SHP77 treated with DMSO at 0.1 percent for 48 hours (cell line): ENCODE measurements around the gene PPP6C.
"Not testable (repeated sequence)": the region's sequence is repeated elsewhere in the genome, so short reads cannot be mapped to it uniquely, and the experiment has no call there.

Experiments used
- DNase-seq: peaks from one replicate; lab custom pipeline; 2025; lab: John Stamatoyannopoulos, UW

PPP6C gene

DNA sequence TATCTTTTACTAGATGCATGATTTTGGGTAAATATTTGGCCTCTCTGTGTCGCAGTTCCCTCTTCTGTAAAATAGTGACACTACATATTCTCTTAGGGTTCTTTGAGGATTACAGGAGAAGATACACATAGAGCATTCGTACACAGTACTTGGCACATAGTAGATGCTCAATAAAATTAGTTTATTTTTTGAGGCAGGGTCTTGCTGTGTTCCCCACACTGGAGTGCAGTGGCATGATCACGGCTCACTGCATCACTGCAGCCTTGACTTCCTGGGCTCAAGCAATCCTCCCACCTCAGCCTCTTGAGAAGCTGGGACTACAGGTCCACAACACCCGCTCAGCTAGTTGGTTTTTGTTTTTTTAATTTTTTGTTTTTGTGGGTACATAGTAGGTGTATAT lies 47.9 kb downstream of the PPP6C start:
- DNase-seq = no peak

DNA sequence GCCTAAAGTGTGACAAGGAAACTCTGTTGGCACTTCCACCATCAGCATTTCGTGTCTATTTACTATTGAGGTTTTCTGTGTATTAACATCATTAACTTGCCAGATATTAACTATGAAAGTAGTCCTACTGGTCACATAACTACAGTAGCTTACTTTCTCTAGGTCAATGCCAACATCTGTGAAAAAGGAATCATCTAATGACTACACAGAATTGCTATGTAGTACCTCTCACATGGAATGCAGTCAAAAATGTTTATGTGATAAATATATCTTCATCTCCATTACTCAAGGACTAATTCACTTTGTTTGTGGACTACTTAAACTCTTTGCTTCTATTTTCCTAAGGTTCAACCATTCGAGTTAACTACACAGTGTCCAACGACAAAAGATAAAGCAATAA lies 48.4 kb downstream of the PPP6C start:
- no peak for DNase-seq

DNA sequence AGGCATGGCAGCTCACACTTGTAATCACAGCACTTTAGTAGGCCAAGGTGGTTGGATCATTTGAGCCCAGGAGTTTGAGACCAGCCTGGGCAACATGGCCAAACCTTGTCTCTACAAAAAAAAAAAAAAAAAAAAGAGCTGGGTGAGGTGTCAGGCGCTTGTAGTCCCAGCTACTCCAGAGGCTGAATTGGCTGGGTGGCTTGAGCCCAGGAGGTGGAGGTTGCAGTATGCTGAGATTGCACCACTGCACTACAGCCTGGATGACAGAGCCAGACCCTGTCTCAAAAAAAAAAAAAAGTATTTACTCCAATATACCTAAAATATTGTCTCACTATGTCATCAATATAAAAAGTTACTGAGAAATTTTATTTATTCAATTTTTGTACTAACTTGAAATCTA lies 49.0 kb downstream of the PPP6C start:
- DNase-seq = no peak

DNA sequence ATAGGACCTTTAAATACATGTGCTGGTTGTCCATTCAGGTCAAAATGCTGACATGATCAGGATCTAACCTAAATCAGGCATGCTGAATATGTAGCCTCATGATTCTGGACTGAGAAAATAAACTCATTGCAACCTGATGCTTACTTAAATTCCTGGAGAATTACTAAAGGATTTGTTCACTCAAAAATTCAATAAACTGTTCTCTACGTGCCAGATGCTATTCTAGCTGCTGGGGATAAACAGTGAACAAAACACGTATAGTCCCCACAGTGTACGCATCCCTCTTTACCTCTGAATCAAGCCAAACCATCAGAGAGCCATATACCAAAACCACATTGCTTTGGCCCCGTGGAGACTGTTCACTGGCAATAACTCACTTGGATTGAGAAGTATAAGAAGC lies 52.4 kb downstream of the PPP6C start:
- DNase-seq = no peak

DNA sequence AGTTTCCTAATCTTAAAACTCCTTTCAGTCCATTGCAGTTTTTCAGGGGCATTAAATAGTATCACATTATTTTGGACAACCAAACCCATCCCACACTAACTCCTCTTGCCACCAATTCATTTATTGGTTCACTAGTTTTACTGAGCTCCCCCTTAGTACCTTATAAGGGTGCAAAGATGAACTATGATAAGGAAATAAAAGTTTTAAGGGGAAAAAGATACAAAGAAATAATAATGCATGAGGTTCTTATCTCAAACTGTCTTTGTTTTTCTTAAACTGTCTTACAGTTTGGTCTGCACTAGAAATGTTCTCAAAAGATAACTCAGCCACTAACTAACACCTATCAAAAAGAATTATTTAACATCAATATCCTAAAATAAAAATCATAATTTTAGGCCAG lies 54.6 kb downstream of the PPP6C start:
- DNase-seq = no peak

DNA sequence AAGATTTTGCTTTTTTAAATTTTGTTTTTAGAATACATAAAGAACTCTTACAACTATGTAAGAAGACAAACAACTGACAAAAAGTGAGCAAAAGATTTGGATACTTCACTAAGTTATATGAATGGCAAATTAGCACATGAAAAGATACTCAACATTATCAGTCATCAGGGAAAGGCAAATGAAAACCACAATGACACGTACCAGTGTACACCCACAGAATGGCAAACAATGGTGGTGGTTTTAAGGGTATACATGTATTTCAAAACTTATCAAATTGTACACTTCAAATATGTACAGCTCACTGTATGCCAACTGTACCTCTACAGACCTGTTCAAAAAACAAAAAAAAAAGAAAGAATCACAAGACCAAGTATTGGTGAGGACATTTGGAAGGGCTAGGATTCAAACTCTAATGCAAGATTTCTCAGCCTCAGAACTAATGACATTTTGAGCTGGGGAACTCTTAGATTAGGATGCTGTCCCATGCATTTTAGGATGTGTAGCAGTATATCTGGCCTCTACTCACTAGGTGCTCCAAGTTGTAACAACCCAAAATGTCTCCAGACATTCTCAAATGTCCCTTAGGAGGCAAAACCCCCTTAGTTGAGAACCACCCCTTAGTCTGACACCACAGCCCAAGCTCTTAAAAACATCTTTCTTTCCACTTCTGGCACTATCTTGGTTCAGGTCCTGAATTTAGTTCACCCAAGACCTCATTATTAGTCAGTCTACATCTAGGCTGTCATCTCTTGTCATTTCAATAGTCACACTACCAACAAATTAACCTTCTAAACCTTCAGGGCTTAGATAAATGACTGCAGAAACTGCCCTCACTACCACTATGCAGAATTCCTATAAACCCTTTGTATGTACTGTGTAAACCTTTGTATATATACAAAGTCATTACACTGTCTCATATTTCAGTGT lies 55.9 kb downstream of the PPP6C start:
- DNase-seq = no peak

DNA sequence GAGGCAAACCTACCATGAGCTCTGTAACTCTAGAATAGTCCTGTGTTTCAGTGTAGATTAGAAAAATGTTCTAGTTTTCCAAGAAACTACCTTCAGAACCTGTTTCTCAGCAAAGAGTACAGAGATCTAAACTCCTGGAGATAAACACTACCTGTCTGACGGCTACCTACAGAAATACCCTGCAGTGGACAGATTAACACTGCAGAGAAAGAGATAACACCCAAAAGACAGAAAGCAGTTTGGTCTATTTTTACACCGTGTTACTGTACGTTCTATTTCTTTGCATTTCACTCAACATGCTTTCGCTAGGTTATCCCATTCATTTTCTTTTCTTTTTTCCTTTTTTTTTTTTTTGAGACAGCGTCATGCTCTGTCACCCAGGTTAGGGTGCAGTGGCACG lies 57.8 kb downstream of the PPP6C start:
- DNase-seq = no peak

DNA sequence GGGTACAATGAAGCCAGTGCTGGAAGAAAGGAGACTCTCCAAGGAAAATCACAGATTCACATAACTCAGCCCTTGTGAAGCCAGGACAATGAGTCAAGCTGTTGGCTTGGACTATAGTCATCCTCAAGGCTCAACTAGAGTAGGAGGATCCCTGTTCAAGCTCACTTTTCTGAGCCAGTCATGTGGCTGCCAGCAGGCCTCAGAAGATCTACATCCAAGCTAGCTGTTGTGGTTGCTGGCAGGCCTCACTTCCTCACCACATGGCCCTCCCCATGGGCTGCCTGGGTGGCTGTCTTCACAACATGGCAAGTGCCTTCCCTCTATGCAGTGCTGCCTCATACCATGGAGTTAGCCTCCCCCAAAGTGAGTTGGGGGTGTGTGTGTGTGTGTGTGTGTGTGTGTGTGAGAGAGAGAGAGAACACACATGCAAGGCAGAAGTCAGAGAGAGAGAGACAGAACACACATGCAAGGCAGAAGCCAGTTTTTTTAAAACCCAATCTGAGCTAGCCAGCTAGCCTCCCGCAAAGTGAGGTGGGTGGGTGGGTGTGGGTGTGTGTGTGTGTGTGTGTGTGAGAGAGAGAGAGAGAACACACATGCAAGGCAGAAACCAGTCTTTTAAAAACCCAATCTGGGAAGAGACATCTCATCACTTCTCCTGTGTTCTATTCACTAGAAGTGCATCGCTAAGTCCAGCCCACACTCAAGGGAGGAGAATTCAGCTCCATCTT lies 63.4 kb downstream of the PPP6C start:
- DNase-seq = no peak

DNA sequence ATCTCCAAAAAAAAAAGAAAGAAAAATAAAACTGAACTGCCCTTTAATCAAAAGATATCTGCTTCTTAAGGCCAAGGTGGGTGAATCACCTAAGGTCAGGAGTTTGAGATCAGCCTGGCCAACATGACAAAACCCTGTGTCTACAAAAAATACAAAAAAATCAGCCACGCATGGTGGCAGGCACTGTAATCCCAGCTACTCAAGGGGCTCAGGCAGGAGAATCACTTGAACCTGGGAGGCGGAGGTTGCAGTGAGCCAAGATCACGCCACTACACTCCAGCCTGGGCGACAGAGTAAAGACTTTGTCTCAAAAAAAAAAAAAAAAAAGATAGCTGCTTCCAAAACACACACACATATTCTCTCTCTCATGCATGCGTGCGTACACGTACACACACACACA lies 64.1 kb downstream of the PPP6C start:
- DNase-seq = no peak

DNA sequence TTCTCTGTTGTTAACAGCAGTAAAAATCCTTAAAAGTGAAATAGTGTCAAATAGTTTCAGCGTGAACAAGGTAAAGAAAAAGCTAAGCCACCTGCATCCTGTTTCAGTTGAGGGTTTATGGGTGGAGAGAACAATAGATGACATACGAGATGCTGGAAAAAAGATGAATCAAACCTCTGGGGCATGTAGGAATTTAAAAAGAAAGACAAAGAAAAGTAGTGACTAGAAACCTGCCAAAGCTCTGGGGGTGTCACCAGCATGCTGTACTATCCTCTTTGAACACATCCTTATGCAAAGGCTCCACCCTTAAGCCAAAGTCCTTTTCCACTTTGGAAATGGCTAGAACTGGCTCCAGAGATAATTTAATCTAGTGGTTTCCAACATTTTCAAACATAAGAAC lies 68.5 kb downstream of the PPP6C start:
- DNase-seq = no peak

DNA sequence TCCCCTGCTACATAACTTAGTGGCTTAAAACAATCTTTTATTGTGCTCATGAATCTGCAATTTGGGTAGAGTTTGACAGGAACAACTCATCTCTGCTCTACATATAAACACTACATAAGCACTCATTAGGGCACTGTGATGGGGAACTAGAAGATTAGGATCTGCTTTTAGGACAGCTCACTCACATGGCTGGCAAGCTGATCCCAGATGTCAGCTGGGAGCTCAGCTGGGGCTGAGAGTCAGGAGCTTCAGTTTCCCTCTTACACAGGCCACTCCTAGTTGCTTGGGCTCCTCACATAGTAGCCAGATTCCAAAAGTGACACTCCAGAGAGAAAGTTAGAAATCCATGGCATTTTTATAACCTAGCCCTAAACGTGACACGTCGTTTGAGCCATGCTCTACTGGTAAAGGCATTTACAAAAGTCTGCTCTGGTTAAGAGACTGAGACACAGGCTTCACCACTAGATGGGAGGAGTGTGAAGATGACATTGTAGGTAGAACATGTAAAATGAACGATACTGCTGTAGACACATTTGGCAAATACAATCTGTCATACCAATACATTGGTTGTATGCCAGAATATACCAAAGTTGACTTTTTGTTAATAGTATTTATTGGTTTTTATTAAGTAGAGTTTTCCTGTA lies 69.8 kb downstream of the PPP6C start:
- no peak for DNase-seq

DNA sequence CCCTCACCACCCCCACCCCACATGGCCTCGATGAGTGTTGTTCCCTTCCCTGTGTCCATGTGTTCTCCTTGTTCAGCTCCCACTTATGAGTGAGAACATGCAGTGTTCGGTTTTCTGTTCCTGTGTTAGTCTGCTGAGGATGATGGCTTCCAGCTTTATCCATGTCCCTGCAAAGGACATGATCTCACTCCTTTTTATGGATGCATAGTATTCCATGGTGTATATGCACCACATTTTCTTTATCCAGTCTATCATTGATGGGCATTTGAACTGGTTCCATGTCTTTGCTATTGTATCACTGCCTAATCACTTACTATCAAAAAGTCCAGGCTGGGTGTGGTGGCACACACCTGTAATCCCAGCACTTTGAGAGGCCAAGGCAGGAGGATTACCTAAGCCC lies 70.9 kb downstream of the PPP6C start:
- not testable (repeated sequence) for DNase-seq

DNA sequence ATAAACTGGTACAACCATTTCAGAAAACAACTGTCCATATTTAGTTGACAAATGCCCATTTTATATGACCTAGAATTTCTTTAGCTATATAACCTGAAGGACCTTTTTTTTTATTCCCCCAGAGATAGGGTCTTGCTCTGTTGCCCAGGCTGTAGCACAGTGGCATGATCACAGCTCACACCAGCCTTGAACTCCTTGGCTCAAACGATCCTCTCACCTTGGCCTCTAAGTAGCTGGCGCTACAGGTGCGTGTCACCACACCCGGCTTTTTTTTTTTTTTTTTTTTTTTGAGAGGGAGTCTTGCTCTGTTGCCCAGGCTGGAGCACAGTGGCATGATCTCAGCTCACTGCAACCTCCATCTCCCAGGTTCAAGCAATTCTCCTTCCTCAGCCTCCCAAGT lies 75.1 kb downstream of the PPP6C start:
- not testable (repeated sequence) for DNase-seq

DNA sequence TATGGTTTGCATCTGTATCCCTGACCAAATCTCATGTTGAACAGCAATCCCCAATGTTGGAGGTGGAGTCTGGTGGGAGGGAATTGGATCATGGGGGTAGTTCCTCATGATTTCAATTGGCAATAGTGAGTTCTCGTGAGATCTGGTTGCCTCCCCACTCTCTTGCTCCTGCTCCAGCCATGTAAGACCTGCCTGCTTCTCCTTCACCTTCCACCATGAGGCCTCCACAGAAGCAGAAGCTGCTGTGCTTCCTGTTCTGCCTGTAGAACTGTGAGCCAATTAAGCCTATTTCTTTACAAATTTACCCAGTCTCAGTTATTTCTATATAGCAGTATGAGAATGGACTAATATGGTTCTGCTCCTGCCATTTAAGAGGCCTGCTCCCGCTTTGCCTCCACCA lies 79.1 kb downstream of the PPP6C start:
- DNase-seq = no peak

DNA sequence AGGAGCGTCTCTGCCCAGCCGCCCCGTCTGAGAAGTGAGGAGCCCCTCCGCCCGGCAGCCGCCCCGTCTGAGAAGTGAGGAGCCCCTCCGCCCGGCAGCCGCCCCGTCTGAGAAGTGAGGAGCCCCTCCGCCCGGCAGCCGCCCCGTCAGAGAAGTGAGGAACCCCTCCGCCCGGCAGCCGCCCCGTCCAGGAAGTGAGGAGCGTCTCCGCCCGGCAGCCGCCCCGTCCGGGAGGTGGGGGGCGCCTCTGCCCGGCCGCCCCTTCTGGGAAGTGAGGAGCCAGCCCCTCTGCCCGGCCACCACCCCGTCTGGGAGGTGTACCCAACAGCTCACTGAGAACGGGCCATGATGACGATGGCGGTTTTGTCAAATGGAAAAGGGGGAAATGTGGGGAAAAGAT lies 81.1 kb downstream of the PPP6C start:
- DNase-seq = not testable (repeated sequence)

DNA sequence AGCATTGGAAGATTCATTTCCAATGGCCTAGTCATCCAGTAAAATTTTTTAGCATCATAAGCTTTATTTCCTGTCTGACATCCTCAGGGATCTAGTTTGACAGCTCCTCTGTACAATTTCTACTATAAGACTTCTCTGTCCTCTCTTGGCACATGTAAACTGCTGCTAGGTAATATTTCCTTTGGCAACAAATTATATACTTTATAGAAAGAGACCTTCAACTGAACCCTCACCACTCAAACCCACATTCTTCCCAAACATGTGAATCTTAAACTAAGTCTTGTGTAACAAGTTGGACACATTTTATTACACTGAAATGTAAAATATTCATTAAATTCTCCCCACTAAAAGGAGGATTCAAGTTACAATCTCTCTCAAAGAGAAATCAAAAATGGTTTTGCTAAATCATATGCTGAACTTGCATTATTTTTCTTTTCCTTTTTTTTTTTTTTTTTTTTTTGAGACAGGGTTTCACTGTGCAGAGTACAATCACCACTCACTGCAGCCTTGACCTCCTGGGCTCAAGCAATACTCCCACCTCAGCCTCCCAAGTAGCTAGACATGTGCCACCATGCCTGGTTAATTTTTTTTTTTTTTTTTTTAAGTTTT lies 83.2 kb downstream of the PPP6C start:
- no peak for DNase-seq

DNA sequence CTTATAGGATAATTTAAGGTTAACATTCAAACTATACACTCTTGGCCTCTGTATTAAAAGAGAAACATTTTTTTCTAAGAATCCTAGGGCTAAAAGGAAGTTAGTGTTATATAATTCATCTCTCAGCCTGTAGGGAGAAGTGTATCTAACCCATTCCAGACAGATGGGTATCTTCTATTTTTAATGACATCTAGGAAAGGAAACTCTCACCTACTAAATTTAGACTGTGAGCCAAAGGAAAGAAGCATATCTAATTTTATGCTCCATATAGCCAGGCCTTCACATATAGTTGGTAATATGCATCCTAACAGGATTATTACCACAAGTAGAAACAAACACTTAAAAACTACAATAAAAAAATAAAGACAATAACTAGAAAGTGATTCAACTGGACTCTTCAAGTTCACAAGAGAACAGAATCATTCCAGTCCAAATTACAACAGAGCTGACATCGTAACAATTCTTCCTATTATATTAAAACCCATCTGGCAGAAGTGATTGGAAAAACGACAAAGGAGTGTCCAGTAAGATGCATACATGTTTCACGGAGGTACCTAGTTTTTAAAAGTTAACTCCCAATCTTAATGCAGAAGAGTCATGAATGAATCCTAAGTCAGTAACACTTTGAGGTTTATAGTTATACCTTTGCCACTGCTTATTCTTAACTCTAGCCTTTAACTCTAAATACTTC lies 85.7 kb downstream of the PPP6C start:
- DNase-seq = no peak

DNA sequence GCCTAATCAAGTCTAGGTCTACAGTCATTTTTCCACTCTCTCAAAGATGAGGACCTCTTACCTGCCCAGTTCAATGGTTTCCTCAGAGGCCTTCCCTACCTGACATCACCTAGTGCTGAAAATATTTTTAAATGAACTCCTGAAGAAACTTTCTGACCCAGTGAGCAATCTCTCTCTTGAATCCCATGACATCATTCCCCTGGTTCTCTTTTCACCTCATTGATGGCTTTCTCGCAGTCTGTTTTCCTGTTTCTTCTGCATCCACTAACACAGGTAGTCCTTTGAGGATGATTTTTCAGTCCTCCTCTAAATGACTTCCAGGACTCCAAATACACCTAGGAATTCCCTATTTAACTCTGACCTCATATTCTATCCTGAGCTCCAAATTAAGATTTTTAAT lies 86.6 kb downstream of the PPP6C start:
- DNase-seq = no peak

DNA sequence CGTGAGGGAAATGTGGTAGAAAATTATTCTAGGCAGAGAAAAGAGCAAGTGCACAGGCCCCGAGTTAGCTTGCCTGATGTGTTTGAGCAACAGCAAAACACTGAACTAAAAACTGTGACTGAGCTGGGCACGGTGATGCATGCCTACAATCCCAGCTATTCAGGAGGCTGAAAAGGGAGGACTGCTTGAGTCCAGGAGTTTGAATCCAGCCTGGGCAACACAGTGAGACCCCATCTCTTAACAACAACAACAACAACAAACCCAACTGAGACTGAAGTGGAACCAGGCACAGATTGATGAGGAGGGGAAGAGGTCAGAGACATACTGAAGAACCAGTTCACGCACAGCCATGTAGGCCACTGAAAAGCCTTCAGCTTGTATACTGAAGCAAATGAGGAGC lies 88.8 kb downstream of the PPP6C start:
- no peak for DNase-seq

DNA sequence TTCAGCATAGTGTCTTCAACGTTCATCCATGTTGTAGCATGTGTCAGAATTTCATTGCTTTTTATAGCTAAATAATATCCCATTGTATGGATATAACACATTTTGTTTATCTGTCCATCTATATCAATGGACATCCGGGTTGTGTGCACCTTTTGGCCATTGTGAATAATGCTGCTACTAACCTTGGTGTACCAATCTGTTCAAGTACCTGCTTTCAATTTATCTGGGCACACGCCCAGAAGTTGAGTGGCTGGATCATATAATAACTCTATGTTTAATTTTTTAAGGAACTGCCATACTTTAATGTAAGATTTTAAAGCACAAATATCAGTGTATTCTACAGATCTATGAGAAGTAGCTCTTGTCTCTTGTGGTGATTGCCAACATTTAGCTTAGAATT lies 89.8 kb downstream of the PPP6C start:
- DNase-seq = no peak
